Colonic mucosa (tissue), 4 donors: Measurements from ENCODE around the gene ZSWIM8. TPM values are rescaled to one million over a fixed set of nuclear protein-coding genes. Genes with fewer than 3 reads are reported as not detected.

Source experiments
- DNase-seq: peaks from one replicate; pipeline ENCODE4 v3.0.0-alpha.2; 2020
- H3K27ac ChIP-seq: fragments of 200-600 bp; one replicate; pipeline ENCODE4 v1.8.0; 2021
- H3K27me3 ChIP-seq: fragments of 200-600 bp; one replicate; pipeline ENCODE4 v1.8.0; 2021
- H3K36me3 ChIP-seq: fragments of 200-600 bp; one replicate; pipeline ENCODE4 v1.8.0; 2021
- H3K4me1 ChIP-seq: fragments of 200-600 bp; one replicate; pipeline ENCODE4 v1.8.0; 2021; ENCODE audit warnings: mild to moderate bottlenecking
- H3K4me3 ChIP-seq: fragments of 200-600 bp; one replicate; pipeline ENCODE4 v1.8.0; 2021
- H3K9ac ChIP-seq, 2 donors: one replicate each; pipeline ENCODE4 v1.7.0; 2013; ENCODE audit warnings: control low read depth in 2 of 2, low read depth in 2 of 2, low read length in 2 of 2
- H3K9me3 ChIP-seq: fragments of 200-600 bp; one replicate; pipeline ENCODE4 v1.8.0; 2021
- intact Hi-C: fragments of 100-400 bp; cut with DNase I; formaldehyde crosslinking; loops from one replicate; pipeline ENCODE4 v1.14.1; 2022
- total RNA-seq, 2 donors: library from RNA; stranded (reverse); fragmentation: NEBNext Ultra II Directional in 1 of 2; extraction: Animal tissue kit (Norgen Biotek cat#: 25700) in 1 of 2; gene quantifications; one replicate each; pipeline ENCODE4 v1.2.1, GENCODE V29; 2021
- TF ChIP-seq, protein P1 (sequence below): fragments of 200-600 bp; IDR thresholded peaks from one replicate; pipeline ENCODE4 v1.8.0; 2022; ENCODE audit warnings: antibody characterized with exemption, mild to moderate bottlenecking
- donor health status: healthy.
- donor health status: DM: no; HTN: no; CAD: no.
- donor health status: DM: no; HTN: no; CAD: no.

The ZSWIM8 gene
- total RNA-seq, 2 donors from 2014 or later, result 74.7 to 77.1 TPM

DNA sequence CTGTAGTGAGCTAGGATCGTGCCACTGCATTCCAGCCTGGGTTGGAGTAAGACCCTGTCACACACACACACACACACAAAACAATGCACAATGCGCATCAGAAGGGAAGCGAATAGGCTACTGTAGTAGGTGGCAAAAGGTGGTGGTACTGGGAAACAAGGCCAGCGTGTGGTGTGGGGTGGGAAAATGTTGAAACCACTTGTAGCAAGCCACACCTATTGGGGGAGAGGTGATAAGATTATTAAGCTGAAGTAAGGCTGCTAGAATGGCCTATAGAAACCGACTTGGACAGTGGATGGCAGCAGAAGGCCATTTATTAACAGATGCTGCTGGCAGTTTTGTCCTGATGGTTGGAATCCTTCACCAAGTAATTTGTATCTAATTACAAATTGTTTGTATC lies 10.8 kb upstream of the ZSWIM8 start:
- H3K4me1 ChIP-seq, result peaks cover 11% of the 10 kb centered on the region
- H3K27me3 ChIP-seq, result no peaks in the 10 kb centered on the region
- H3K36me3 ChIP-seq, result peaks cover 18% of the 10 kb centered on the region
- TF ChIP-seq, protein P1, sequence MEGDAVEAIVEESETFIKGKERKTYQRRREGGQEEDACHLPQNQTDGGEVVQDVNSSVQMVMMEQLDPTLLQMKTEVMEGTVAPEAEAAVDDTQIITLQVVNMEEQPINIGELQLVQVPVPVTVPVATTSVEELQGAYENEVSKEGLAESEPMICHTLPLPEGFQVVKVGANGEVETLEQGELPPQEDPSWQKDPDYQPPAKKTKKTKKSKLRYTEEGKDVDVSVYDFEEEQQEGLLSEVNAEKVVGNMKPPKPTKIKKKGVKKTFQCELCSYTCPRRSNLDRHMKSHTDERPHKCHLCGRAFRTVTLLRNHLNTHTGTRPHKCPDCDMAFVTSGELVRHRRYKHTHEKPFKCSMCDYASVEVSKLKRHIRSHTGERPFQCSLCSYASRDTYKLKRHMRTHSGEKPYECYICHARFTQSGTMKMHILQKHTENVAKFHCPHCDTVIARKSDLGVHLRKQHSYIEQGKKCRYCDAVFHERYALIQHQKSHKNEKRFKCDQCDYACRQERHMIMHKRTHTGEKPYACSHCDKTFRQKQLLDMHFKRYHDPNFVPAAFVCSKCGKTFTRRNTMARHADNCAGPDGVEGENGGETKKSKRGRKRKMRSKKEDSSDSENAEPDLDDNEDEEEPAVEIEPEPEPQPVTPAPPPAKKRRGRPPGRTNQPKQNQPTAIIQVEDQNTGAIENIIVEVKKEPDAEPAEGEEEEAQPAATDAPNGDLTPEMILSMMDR, result no peak
- peak overlapping the region; percentile 85 for H3K4me3 ChIP-seq
- no peak overlapping the region for H3K9ac ChIP-seq
- no peaks in the 10 kb centered on the region for H3K9me3 ChIP-seq
- H3K27ac ChIP-seq, result no peak overlapping the region
- intact Hi-C loops, result no loop called here
- no peak for DNase-seq

DNA sequence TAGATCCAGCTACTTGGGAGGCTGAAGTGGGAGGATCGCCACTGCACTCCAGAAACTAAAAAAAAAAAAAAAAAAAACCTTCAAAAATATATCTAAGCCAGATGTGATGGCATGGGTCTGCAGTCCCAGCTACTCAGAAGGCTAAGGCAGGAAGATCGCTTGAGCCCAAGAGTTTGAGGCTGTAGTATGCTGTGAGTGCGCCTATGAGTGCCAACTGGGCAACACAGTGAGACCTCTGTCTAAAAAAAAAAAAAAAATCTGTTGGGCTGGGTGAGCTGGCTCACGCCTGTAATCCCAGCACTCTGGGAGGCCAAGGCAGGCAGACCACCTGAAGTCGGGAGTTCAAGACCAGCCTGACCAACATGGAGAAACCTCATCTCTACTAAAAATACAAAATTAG lies 6.4 kb upstream of the ZSWIM8 start:
- Histone ChIP-seq H3K9me3 (no peaks in the 10 kb centered on the region), H3K27me3 (no peaks in the 10 kb centered on the region), H3K27ac (no peak overlapping the region), H3K4me3 (no peak overlapping the region), H3K36me3 (peaks cover 9% of the 10 kb centered on the region), H3K9ac (no peak overlapping the region), H3K4me1 (peaks cover 13% of the 10 kb centered on the region)
- TF ChIP-seq, protein P1, result no peak
- DNase-seq, result no peak
- intact Hi-C loops, result no loop called here

- Histone ChIP-seq H3K9me3 (no peaks in the 10 kb centered on the region), H3K9ac (no peak overlapping the region), H3K27ac (no peak overlapping the region), H3K4me3 (no peak overlapping the region), H3K36me3 (peaks cover 9% of the 10 kb centered on the region), H3K4me1 (peaks cover 10% of the 10 kb centered on the region), H3K27me3 (no peaks in the 10 kb centered on the region)
- TF ChIP-seq, protein P1, result no peak
- intact Hi-C loops, result no loop called here
- no peak for DNase-seq
Observed at GRCh38 chr10:73779539-73780197, 5.7 kb upstream of the ZSWIM8 start.

GRCh38 chr10:73780301-73780700 lies 5.1 kb upstream of the ZSWIM8 start:
- peaks cover 9% of the 10 kb centered on the region for H3K36me3 ChIP-seq
- no peaks in the 10 kb centered on the region for H3K9me3 ChIP-seq
- H3K9ac ChIP-seq, result no peak overlapping the region
- intact Hi-C loops, result no loop called here
- no peaks in the 10 kb centered on the region for H3K27me3 ChIP-seq
- DNase-seq, result no peak
- no peak overlapping the region for H3K4me3 ChIP-seq
- peaks cover 4% of the 10 kb centered on the region for H3K4me1 ChIP-seq
- H3K27ac ChIP-seq, result no peak overlapping the region
- TF ChIP-seq, protein P1, result no peak

GRCh38 chr10:73780966-73781365 lies 4.4 kb upstream of the ZSWIM8 start:
- intact Hi-C loops, result no loop called here
- Histone ChIP-seq H3K9ac (peak overlapping the region; percentile 45 to 95), H3K27ac (peak overlapping the region; percentile 85), H3K4me3 (peak overlapping the region; percentile 74), H3K4me1 (peaks cover 4% of the 10 kb centered on the region), H3K27me3 (no peaks in the 10 kb centered on the region), H3K9me3 (no peaks in the 10 kb centered on the region), H3K36me3 (peaks cover 9% of the 10 kb centered on the region)
- TF ChIP-seq, protein P1, result no peak
- DNase-seq, result peak; percentile 44
